B cell (primary cell): ENCODE results near the gene FOXO1. TPM values are rescaled to one million over a fixed set of nuclear protein-coding genes. Genes with fewer than 3 reads are reported as not detected.
A peak's percentile ranks its signal among the peaks of the same experiment; 100 is the strongest.

Source experiments
- ATAC-seq: fragments of 200-7000 bp; cut with Tn5 transposase; one replicate; pipeline ENCODE4 v1.10.0; 2021; ENCODE audit warnings: low read depth, mild to moderate bottlenecking, moderate number of reproducible peaks, moderate library complexity
- CTCF ChIA-PET: fragments of 350-600 bp; sonication (Branson Sonifier 250); formaldehyde crosslinking; loops from one replicate; lab custom pipeline; 2021; ENCODE audit warnings: antibody characterized with exemption, inconsistent platforms; lab: Charles Lee
- POLR2A ChIA-PET: fragments of 350-600 bp; sonication (Branson Sonifier 250); formaldehyde crosslinking; loops from one replicate; lab custom pipeline; 2021; ENCODE audit warnings: antibody characterized with exemption; lab: Charles Lee
- DNase-seq: peaks from one replicate; pipeline ENCODE4 v3.0.0; 2013
- H2AFZ ChIP-seq: 2 replicates; pipeline ENCODE4 v1.6.1; 2012; ENCODE audit warnings: mild to moderate bottlenecking, low read depth, low read length; ENCODE audit not compliant: insufficient read depth, poor library complexity, severe bottlenecking
- H3K27ac ChIP-seq, 2 donors: 1 replicate in 1 of 2; 2 replicates in 1 of 2; pipeline ENCODE4 v1.5.1; 2012 to 2013; ENCODE audit warnings: low read length in 2 of 2, mild to moderate bottlenecking in 2 of 2, moderate library complexity in 1 of 2
- H3K27me3 ChIP-seq, 4 experiments: fragments of 200-600 bp in 1 of 4; sonication (generic) in 1 of 4; replicated peaks in 1 of 4; 1 replicate in 2 of 4; 2 replicates in 2 of 4; pipeline versions ENCODE4 v1.6.1 to v1.7.0; 2013 to 2016; ENCODE audit warnings: low read length in 3 of 4, mild to moderate bottlenecking in 2 of 4, mixed read lengths in 1 of 4, moderate library complexity in 1 of 4; ENCODE audit not compliant: insufficient read depth in 4 of 4, control insufficient read depth in 3 of 4; ENCODE audit errors: control extremely low read depth in 1 of 4
- H3K36me3 ChIP-seq, 2 experiments: replicated peaks in 1 of 2; 1 replicate in 1 of 2; 2 replicates in 1 of 2; pipeline versions ENCODE4 v1.6.1 to v1.7.1; 2013; ENCODE audit warnings: low read length in 1 of 2; ENCODE audit not compliant: insufficient read depth in 2 of 2, control insufficient read depth in 1 of 2; ENCODE audit errors: control extremely low read depth in 1 of 2, extremely low read depth in 1 of 2
- H3K4me1 ChIP-seq, 2 donors: fragments of 200-600 bp in 1 of 2; sonication (generic) in 1 of 2; 1 replicate in 1 of 2; 2 replicates in 1 of 2; pipeline versions ENCODE4 v1.5.1 to v1.6.1; 2013 to 2017; ENCODE audit warnings: low read length in 2 of 2; ENCODE audit not compliant: control insufficient read depth in 2 of 2, insufficient read depth in 2 of 2
- H3K4me2 ChIP-seq: replicated peaks from 2 replicates; pipeline ENCODE3; 2012; ENCODE audit warnings: mild to moderate bottlenecking, low read depth, low read length; ENCODE audit not compliant: poor library complexity, severe bottlenecking
- H3K4me3 ChIP-seq, 5 experiments: fragments of 200-600 bp in 1 of 5; sonication (generic) in 1 of 5; 1 replicate in 3 of 5; 2 replicates in 2 of 5; pipeline versions ENCODE4 v1.5.1 to v1.7.0; 2011 to 2016; ENCODE audit warnings: low read length in 4 of 5, mild to moderate bottlenecking in 4 of 5, low read depth in 2 of 5, control low read depth in 1 of 5, moderate library complexity in 1 of 5; ENCODE audit not compliant: insufficient read depth in 1 of 5; ENCODE audit errors: control extremely low read depth in 1 of 5, extremely low read depth in 1 of 5
- H3K79me2 ChIP-seq: fragments of 200-600 bp; sonication (generic); one replicate; pipeline ENCODE4 v1.6.0; 2016; ENCODE audit warnings: low read length; ENCODE audit not compliant: control insufficient read depth, insufficient read depth
- H3K9ac ChIP-seq: fragments of 200-600 bp; sonication (generic); 2 replicates; pipeline ENCODE4 v1.6.1; 2017; ENCODE audit warnings: mild to moderate bottlenecking, low read length, moderate library complexity
- H3K9me3 ChIP-seq, 3 donors: one replicate each; pipeline versions ENCODE4 v1.6.1 to v1.7.1; 2013; ENCODE audit warnings: low read length in 2 of 3; ENCODE audit not compliant: control insufficient read depth in 2 of 3, insufficient read depth in 1 of 3; ENCODE audit errors: control extremely low read depth in 1 of 3
- H4K20me1 ChIP-seq: 2 replicates; pipeline ENCODE4 v1.6.0; 2012; ENCODE audit warnings: mild to moderate bottlenecking, low read length; ENCODE audit not compliant: insufficient read depth, control insufficient read depth, poor library complexity, severe bottlenecking
- H3K27ac Mint-ChIP-seq: one replicate; pipeline ENCODE4 v1.8.0; 2021; ENCODE audit warnings: mixed read lengths
- H3K27me3 Mint-ChIP-seq: one replicate; pipeline ENCODE4 v1.8.0; 2021; ENCODE audit warnings: mixed read lengths
- H3K4me1 Mint-ChIP-seq: one replicate; pipeline ENCODE4 v1.8.0; 2021; ENCODE audit warnings: mixed read lengths
- H3K4me3 Mint-ChIP-seq: one replicate; pipeline ENCODE4 v1.8.0; 2021; ENCODE audit warnings: mixed read lengths
- H3K9me3 Mint-ChIP-seq: one replicate; pipeline ENCODE4 v1.8.0; 2022; ENCODE audit warnings: mixed read lengths; ENCODE audit not compliant: insufficient read depth
- CTCF ChIP-seq: fragments of 200-600 bp; IDR thresholded peaks from one replicate; pipeline ENCODE4 v1.8.0; 2022; ENCODE audit warnings: antibody characterized with exemption, mild to moderate bottlenecking
- EZH2 ChIP-seq: IDR thresholded peaks from 2 replicates; pipeline ENCODE4 v1.6.1; 2012; ENCODE audit warnings: borderline replicate concordance, low read depth, mild to moderate bottlenecking, moderate library complexity, low read length; ENCODE audit not compliant: insufficient read depth, poor library complexity, severe bottlenecking
- WGBS: methylation state at CpG from one replicate; pipeline ENCODE4 v1.1.5; 2013; ENCODE audit warnings: missing lambda C conversion rate; ENCODE audit not compliant: insufficient coverage; 5-methylcytosine and 5-hydroxymethylcytosine counted together
- intact Hi-C: fragments of 100-400 bp; cut with micrococcal nuclease; formaldehyde crosslinking; loops from one replicate; pipeline ENCODE4 v1.10.0; 2022
- polyA plus RNA-seq: library from polyadenylated mRNA; depleted of rRNA; stranded (reverse); fragments of >200 nt; gene quantifications from 2 replicates; pipeline ENCODE4 v1.2.3, GENCODE V29; 2012
- total RNA-seq, 2 donors: library from RNA; stranded (reverse); fragments of 120-200 nt in 1 of 2; gene quantifications; 1 replicate in 1 of 2; 2 replicates in 1 of 2; pipeline versions ENCODE4 v1.2.3 to v1.2.4, GENCODE V29; 2013 to 2022

FOXO1 gene
- total and polyA plus RNA-seq, 2 donors (not counting 1 experiment from before 2014, with no cell fraction given), result 22.8 to 77.9 TPM

- Histone ChIP-seq H3K4me2 (peak overlapping the region; percentile 77), H3K9me3 (no peaks in the 10 kb centered on the region), H3K4me3 (no peak overlapping the region), H3K27me3 (no peaks in the 10 kb centered on the region), H3K36me3 (no peaks in the 10 kb centered on the region), H3K79me2 (peaks cover 99% of the 10 kb centered on the region), H3K9ac (no peak overlapping the region), H3K4me1 (peaks cover 97 to 100% of the 10 kb centered on the region in 2 donors), H3K27ac (peak overlapping the region; percentile 85 to 95), H4K20me1 (peaks cover 5% of the 10 kb centered on the region), H2AFZ (no peak overlapping the region)
- H3K27me3 Mint-ChIP-seq, result no peaks in the 10 kb centered on the region
- DNase-seq (no peak), ATAC-seq (no peak)
- 100% methylated on average over 3 of the region's 4 CpGs for WGBS
- intact Hi-C loops, result no loop called here
- TF ChIP-seq CTCF (no peak), EZH2 (no peak)
- peak overlapping the region; percentile 89 for H3K27ac Mint-ChIP-seq
- no peaks in the 10 kb centered on the region for H3K9me3 Mint-ChIP-seq
- ChIA-PET POLR2A (interaction anchor here (0.6 kb wide), 1 partner anchor 718 kb away, joined by 5 read pairs; no protein-coding TSS in a partner anchor), CTCF (interaction anchor here (0.9 to 2.1 kb wide), 5 partner anchors 9 to 92 kb away, joined by 3 to 8 read pairs (median 4); no protein-coding TSS in a partner anchor)
- peak overlapping the region; percentile 65 for H3K4me3 Mint-ChIP-seq
- H3K4me1 Mint-ChIP-seq, result peaks cover 92% of the 10 kb centered on the region
Observed at GRCh38 chr13:40591091-40591490, 75.3 kb downstream of the FOXO1 start.

- Histone ChIP-seq H3K79me2 (peaks cover 99% of the 10 kb centered on the region), H2AFZ (no peak overlapping the region), H3K27ac (peak overlapping the region; percentile 85 to 95), H4K20me1 (no peaks in the 10 kb centered on the region), H3K9me3 (no peaks in the 10 kb centered on the region), H3K27me3 (no peaks in the 10 kb centered on the region), H3K4me2 (peak overlapping the region; percentile 77), H3K4me3 (peak overlapping the region; percentile 12 to 58 (median 24)), H3K36me3 (no peaks in the 10 kb centered on the region), H3K4me1 (peaks cover 97 to 100% of the 10 kb centered on the region in 2 donors), H3K9ac (peak overlapping the region; percentile 50)
- intact Hi-C loops, result no loop called here
- no peak for TF ChIP-seq CTCF
- no peak for TF ChIP-seq EZH2
- no peak for DNase-seq
- WGBS, result 83% methylated on average over 1 of the region's 8 CpGs
- H3K4me3 Mint-ChIP-seq, result peak overlapping the region; percentile 65
- H3K4me1 Mint-ChIP-seq, result peaks cover 92% of the 10 kb centered on the region
- H3K27me3 Mint-ChIP-seq, result no peaks in the 10 kb centered on the region
- ATAC-seq, result no peak
- H3K9me3 Mint-ChIP-seq, result no peaks in the 10 kb centered on the region
- CTCF ChIA-PET, result interaction anchor here (0.8 to 2.1 kb wide), 8 partner anchors 8 to 521 kb away, joined by 3 to 8 read pairs (median 4); no protein-coding TSS in a partner anchor
- POLR2A ChIA-PET, result interaction anchor here (0.5 to 1.3 kb wide), 3 partner anchors 9 to 75 kb away, joined by 3 to 8 read pairs (median 4); no protein-coding TSS in a partner anchor
- H3K27ac Mint-ChIP-seq, result peak overlapping the region; percentile 89
Observed at GRCh38 chr13:40590112-40590862, 76.2 kb downstream of the FOXO1 start.
